HCT116 (cell line): ENCODE results near the gene SNAP47. TPM values are rescaled to one million over a fixed set of nuclear protein-coding genes. Genes with fewer than 3 reads are reported as not detected.

Experiments
- ATAC-seq: fragments of 200-7000 bp; cut with Tn5 transposase; 2 replicates; pipeline ENCODE4 v1.9.1; 2020; ENCODE audit warnings: mild to moderate bottlenecking, moderate library complexity
- BruUV-seq: library from RNA; stranded (reverse); fragments of 400-500 nt; replicated peaks from 2 replicates; lab custom pipeline; 2021; lab: Mats Ljungman, UMichigan
- CTCF ChIA-PET: fragments of 300-600 bp; sonication (Branson Sonifier 250); formaldehyde crosslinking; loops from one replicate; lab custom pipeline; 2021; ENCODE audit warnings: antibody characterized with exemption; lab: Charles Lee
- POLR2A ChIA-PET: fragments of 300-600, 350-600 bp; sonication (Branson Sonifier 250); formaldehyde crosslinking; loops from one replicate; lab custom pipeline; 2021; ENCODE audit warnings: antibody characterized with exemption; lab: Charles Lee
- RAD21 ChIA-PET, 2 experiments: fragments of 300-600 bp; sonication (Branson Sonifier 250); formaldehyde crosslinking; loops; one replicate each; lab custom pipeline; 2023; ENCODE audit warnings: low total read pairs in 2 of 2; ENCODE audit not compliant: uncharacterized antibody in 2 of 2, unreplicated experiment in 2 of 2, low non-redundant PET in 1 of 2; lab: Charles Lee
- DNase-seq: peaks from one replicate; pipeline ENCODE4 v3.0.0-alpha.2; 2010; ENCODE audit warnings: low read depth, low spot score
- H2AFZ ChIP-seq: fragments of 200-600 bp; shearing (Covaris generic), sonication (generic); 2 replicates; pipeline ENCODE4 v1.6.1; 2017; ENCODE audit warnings: low read depth, mixed run types, mixed read lengths, antibody characterized with exemption, low read length; ENCODE audit not compliant: poor library complexity, severe bottlenecking
- H3K27ac ChIP-seq: 2 replicates; pipeline ENCODE4 v1.5.1; 2012; ENCODE audit warnings: low read depth, low read length
- H3K27me3 ChIP-seq: fragments of 200-600 bp; sonication (generic); 2 replicates; pipeline ENCODE4 v1.6.1; 2016; ENCODE audit warnings: mixed run types, low read length, mixed read lengths; ENCODE audit not compliant: insufficient read depth
- H3K36me3 ChIP-seq, 2 experiments: fragments of 200-500 bp in 1 of 2; fragments of 200-600 bp in 1 of 2; sonication (Bioruptor generic) in 1 of 2; sonication (generic) in 1 of 2; 2 replicates each; pipeline versions ENCODE4 v1.5.1 to v1.6.1; 2014 to 2016; ENCODE audit warnings: low read length in 2 of 2, inconsistent platforms in 1 of 2, mixed read lengths in 1 of 2, mixed run types in 1 of 2; ENCODE audit not compliant: insufficient read depth in 2 of 2, control insufficient read depth in 1 of 2
- H3K4me1 ChIP-seq, 2 experiments: fragments of 200-600 bp in 1 of 2; sonication (generic) in 1 of 2; 2 replicates each; pipeline versions ENCODE4 v1.5.1 to v1.6.1; 2012 to 2017; ENCODE audit warnings: low read length in 2 of 2, inconsistent platforms in 1 of 2, mild to moderate bottlenecking in 1 of 2, mixed read lengths in 1 of 2, mixed run types in 1 of 2, moderate library complexity in 1 of 2; ENCODE audit not compliant: insufficient read depth in 2 of 2, control insufficient read depth in 1 of 2
- H3K4me2 ChIP-seq: fragments of 200-600 bp; sonication (generic); 2 replicates; pipeline ENCODE4 v1.6.1; 2017; ENCODE audit warnings: mixed run types, low read length, mixed read lengths
- H3K4me3 ChIP-seq, 2 experiments: fragments of 200-600 bp in 1 of 2; sonication (generic) in 1 of 2; replicated peaks in 1 of 2; 2 replicates each; pipeline ENCODE4 v1.5.1; 2011 to 2016; ENCODE audit warnings: low read length in 2 of 2, control low read depth in 1 of 2, low read depth in 1 of 2, mild to moderate bottlenecking in 1 of 2, mixed read lengths in 1 of 2, mixed run types in 1 of 2
- H3K79me2 ChIP-seq: fragments of 200-600 bp; sonication (generic); 2 replicates; pipeline ENCODE4 v1.6.1; 2017; ENCODE audit warnings: mild to moderate bottlenecking, mixed run types, low read length, moderate library complexity, mixed read lengths; ENCODE audit not compliant: insufficient read depth
- H3K9ac ChIP-seq: fragments of 200-600 bp; sonication (generic); 2 replicates; pipeline ENCODE4 v1.6.1; 2016; ENCODE audit warnings: low read length, mixed read lengths
- H3K9me2 ChIP-seq: fragments of 200-600 bp; sonication (generic), shearing (Covaris generic); 2 replicates; pipeline ENCODE4 v1.6.1; 2017; ENCODE audit warnings: mixed run types, mild to moderate bottlenecking, moderate library complexity; ENCODE audit not compliant: insufficient read depth
- H3K9me3 ChIP-seq, 2 experiments: fragments of 200-500 bp in 1 of 2; fragments of 200-600 bp in 1 of 2; sonication (Bioruptor generic) in 1 of 2; sonication (generic) in 1 of 2; 2 replicates each; pipeline ENCODE4 v1.6.1; 2014 to 2017; ENCODE audit warnings: low read length in 2 of 2, mixed read lengths in 2 of 2, inconsistent platforms in 1 of 2, low read depth in 1 of 2, mild to moderate bottlenecking in 1 of 2, mixed run types in 1 of 2, moderate library complexity in 1 of 2; ENCODE audit not compliant: control insufficient read depth in 1 of 2, insufficient read depth in 1 of 2
- H4K20me1 ChIP-seq: fragments of 200-600 bp; sonication (generic), shearing (Covaris generic); 2 replicates; pipeline ENCODE4 v1.6.1; 2017; ENCODE audit warnings: mixed run types, mild to moderate bottlenecking, moderate library complexity; ENCODE audit not compliant: insufficient read depth
- CBX3 ChIP-seq: IDR thresholded peaks from 2 replicates; pipeline ENCODE4 v1.6.1; 2012; ENCODE audit warnings: low read depth
- CEBPB ChIP-seq: IDR thresholded peaks from 2 replicates; pipeline ENCODE4 v1.6.1; 2012; ENCODE audit warnings: low read depth
- CTCF ChIP-seq, 3 experiments: fragments of 200-600 bp in 1 of 3; sonication (generic) in 1 of 3; IDR thresholded peaks in 2 of 3; conservative IDR thresholded peaks in 1 of 3; 2 replicates each; pipeline ENCODE4 v1.5.1; 2012 to 2017; ENCODE audit warnings: low read depth in 2 of 3, low read length in 2 of 3, antibody characterized with exemption in 1 of 3, borderline replicate concordance in 1 of 3, control low read depth in 1 of 3, mild to moderate bottlenecking in 1 of 3, mixed read lengths in 1 of 3, mixed run types in 1 of 3, moderate library complexity in 1 of 3; ENCODE audit not compliant: insufficient read depth in 1 of 3
- EGR1 ChIP-seq: IDR thresholded peaks from 2 replicates; pipeline ENCODE4 v1.6.1; 2012; ENCODE audit warnings: low read depth
- ELF1 ChIP-seq: IDR thresholded peaks from 2 replicates; pipeline ENCODE4 v1.6.1; 2012; ENCODE audit warnings: low read depth, borderline replicate concordance
- EZH2 ChIP-seq: fragments of 200-600 bp; sonication (generic); IDR thresholded peaks from 2 replicates; pipeline ENCODE4 v1.6.1; 2017; ENCODE audit warnings: antibody characterized with exemption, mixed run types
- EZH2phosphoT487 ChIP-seq: fragments of 200-600 bp; IDR thresholded peaks from 2 replicates; pipeline ENCODE4 v1.6.1; 2018; ENCODE audit warnings: antibody characterized with exemption, borderline replicate concordance
- FOSL1 ChIP-seq: IDR thresholded peaks from 2 replicates; pipeline ENCODE4 v1.6.1; 2012; ENCODE audit warnings: low read depth
- JUND ChIP-seq: IDR thresholded peaks from 2 replicates; pipeline ENCODE4 v1.6.1; 2012
- MAX ChIP-seq: IDR thresholded peaks from 2 replicates; pipeline ENCODE4 v1.6.1; 2012
- POLR2AphosphoS5 ChIP-seq: IDR thresholded peaks from 2 replicates; pipeline ENCODE4 v1.6.1; 2011; ENCODE audit warnings: mild to moderate bottlenecking, low read depth, low read length, moderate library complexity
- REST ChIP-seq: IDR thresholded peaks from 2 replicates; pipeline ENCODE4 v1.6.1; 2012; ENCODE audit warnings: low read depth
- SIN3A ChIP-seq: IDR thresholded peaks from 2 replicates; pipeline ENCODE4 v1.6.1; 2012; ENCODE audit warnings: low read depth
- SP1 ChIP-seq: IDR thresholded peaks from 2 replicates; pipeline ENCODE4 v1.6.1; 2012; ENCODE audit warnings: low read depth
- TCF7L2 ChIP-seq: IDR thresholded peaks from 2 replicates; pipeline ENCODE4 v1.7.0; 2011; ENCODE audit warnings: borderline replicate concordance, inconsistent platforms; ENCODE audit not compliant: insufficient read depth, insufficient read length; ENCODE audit errors: extremely low read depth
- ZNF274 ChIP-seq: fragments of 200-500 bp; sonication (Bioruptor generic); IDR thresholded peaks from 2 replicates; pipeline ENCODE4 v1.6.1; 2014; ENCODE audit warnings: mild to moderate bottlenecking, low read depth, low read length, inconsistent platforms
- intact Hi-C: fragments of 100-400 bp; cut with micrococcal nuclease; formaldehyde crosslinking; loops from 2 replicates; pipeline ENCODE4 v1.10.0; 2022
- total RNA-seq: library from RNA; stranded (reverse); gene quantifications from one replicate; pipeline ENCODE4 v1.2.1, GENCODE V29; 2021; ENCODE audit not compliant: unreplicated experiment

The SNAP47 gene
- total RNA-seq, 1 experiment from 2014 or later = 37.9 TPM

GRCh38 chr1:227756172-227756959, 21.1 kb downstream of the SNAP47 start:
- H3K9me2 ChIP-seq = no peaks in the 10 kb centered on the region
- H3K9me3 ChIP-seq = no peaks in the 10 kb centered on the region
- H3K4me3 ChIP-seq = no peak overlapping the region
- H3K4me1 ChIP-seq = peaks cover 0 to 6% of the 10 kb centered on the region in 2 experiments; a peak in 2 of 4 replicates
- ChIA-PET RAD21 (no interaction called here), POLR2A (no interaction called here), CTCF (no interaction called here)
- H3K4me2 ChIP-seq = no peak overlapping the region
- H3K36me3 ChIP-seq = peaks cover 15 to 16% of the 10 kb centered on the region in 2 experiments; a peak in 3 of 4 replicates
- no TSS peak for BruUV-seq
- no peak overlapping the region for H3K27ac ChIP-seq
- intact Hi-C loops = no loop called here
- no peak overlapping the region for H2AFZ ChIP-seq
- ATAC-seq (no peak), DNase-seq (no peak)
- no peaks in the 10 kb centered on the region for H4K20me1 ChIP-seq
- peaks cover 47% of the 10 kb centered on the region for H3K79me2 ChIP-seq
- no peak overlapping the region for H3K9ac ChIP-seq
- TF ChIP-seq ELF1 (no peak), POLR2AphosphoS5 (no peak), MAX (no peak), SIN3A (no peak), EZH2 (no peak), EGR1 (no peak), CBX3 (no peak), JUND (no peak), SP1 (no peak), CEBPB (no peak), ZNF274 (no peak), FOSL1 (no peak), EZH2phosphoT487 (no peak), REST (no peak), TCF7L2 (no peak), CTCF (IDR thresholded peaks at IDR 0.05 in 2 of 3, conservative IDR thresholded peaks at IDR 0.05 in 1 of 3; ENCODE audit: borderline replicate concordance in 1 of 3, insufficient read depth in 1 of 3, low read depth in 2 of 3, low read length in 2 of 3) (no peak)
- no peaks in the 10 kb centered on the region for H3K27me3 ChIP-seq
